ENCODE measurements around the gene F3. TPM values are rescaled to one million over a fixed set of nuclear protein-coding genes. Genes with fewer than 3 reads are reported as not detected.

The F3 gene
- total RNA-seq (not detected), total RNA-seq (0 to 3.3 (median 0.18) reads per million in 172 experiments)
- 0.08 TPM for polyA plus RNA-seq (2013, experiment 1 of 2)
- polyA plus RNA-seq (2013, experiment 2 of 2) = 0.16 TPM

DNA sequence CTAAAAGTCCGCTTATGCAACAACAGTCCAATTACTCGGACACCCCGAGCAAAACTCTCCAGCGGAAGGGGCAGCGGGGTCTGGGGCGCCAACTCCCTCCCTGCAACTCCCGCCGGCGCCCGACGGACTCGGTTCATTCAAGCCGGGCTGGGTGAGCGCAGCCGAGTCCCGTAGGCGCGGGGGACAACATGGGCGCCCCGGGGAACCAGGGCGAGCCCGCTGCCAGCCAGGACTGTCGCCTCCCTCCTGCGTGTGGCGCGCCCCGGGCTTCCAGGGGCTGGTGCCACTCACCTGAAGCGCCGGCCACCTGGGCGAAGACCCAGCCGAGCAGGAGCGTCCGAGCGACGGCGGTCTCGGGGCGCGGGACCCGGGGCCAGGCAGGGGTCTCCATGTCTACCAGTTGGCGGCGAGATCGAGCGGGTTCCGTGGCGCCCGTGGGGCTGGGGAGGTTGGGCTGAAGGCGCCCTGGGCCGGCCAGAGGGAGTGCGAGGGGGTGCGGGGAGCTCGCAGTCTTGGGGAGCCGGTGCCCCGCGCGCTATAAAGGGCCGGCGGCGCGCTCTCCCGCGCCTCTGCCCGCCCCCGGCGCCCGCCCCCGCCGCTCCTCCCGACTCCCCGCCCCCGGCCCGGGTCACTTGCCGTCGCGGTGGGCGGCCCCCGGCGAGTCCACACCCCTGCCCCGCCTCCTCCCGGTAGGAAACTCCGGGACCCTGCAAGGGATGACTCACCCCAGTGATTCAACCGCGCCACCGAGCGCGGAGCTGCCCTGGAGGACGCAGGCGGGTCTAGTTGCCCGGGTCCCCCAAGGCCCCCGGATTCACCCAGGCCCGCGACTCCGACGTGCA lies at the start of gene F3:
Gene F3 (minus strand): TSS at position 514 of the 842 bp plus-strand sequence. CDS start 123 bp downstream, at position 391.
- Mint-ChIP-seq H3K27ac (no peak within 1 kb of the TSS), H3K27me3 (peaks cover 81% of the 10 kb centered on the region), H3K4me3 (peak within 1 kb of the TSS; percentile 64), H3K36me3 (ENCODE audit: low read depth) (no peaks in the 10 kb centered on the region), H3K9me3 (no peaks in the 10 kb centered on the region), H3K4me1 (ENCODE audit: low read depth) (peaks cover 10% of the 10 kb centered on the region)
- peaks cover 39 to 75% of the 10 kb centered on the region in 2 experiments for H3K27me3 ChIP-seq (ENCODE audit: control insufficient read depth in 1 of 2, insufficient read depth in 2 of 2, low read length in 2 of 2)
- TF ChIP-seq, protein P1, sequence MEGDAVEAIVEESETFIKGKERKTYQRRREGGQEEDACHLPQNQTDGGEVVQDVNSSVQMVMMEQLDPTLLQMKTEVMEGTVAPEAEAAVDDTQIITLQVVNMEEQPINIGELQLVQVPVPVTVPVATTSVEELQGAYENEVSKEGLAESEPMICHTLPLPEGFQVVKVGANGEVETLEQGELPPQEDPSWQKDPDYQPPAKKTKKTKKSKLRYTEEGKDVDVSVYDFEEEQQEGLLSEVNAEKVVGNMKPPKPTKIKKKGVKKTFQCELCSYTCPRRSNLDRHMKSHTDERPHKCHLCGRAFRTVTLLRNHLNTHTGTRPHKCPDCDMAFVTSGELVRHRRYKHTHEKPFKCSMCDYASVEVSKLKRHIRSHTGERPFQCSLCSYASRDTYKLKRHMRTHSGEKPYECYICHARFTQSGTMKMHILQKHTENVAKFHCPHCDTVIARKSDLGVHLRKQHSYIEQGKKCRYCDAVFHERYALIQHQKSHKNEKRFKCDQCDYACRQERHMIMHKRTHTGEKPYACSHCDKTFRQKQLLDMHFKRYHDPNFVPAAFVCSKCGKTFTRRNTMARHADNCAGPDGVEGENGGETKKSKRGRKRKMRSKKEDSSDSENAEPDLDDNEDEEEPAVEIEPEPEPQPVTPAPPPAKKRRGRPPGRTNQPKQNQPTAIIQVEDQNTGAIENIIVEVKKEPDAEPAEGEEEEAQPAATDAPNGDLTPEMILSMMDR (IDR thresholded peaks at IDR 0.05) = no peak
- H3K9me3 ChIP-seq (ENCODE audit: control insufficient read depth in 1 of 2, insufficient read depth in 1 of 2, low read length in 2 of 2) = peaks cover 0 to 6% of the 10 kb centered on the region in 2 experiments
- DNase-seq (peak in 10 of 14 experiments; percentile 4 to 79 (median 40)), ATAC-seq (ENCODE audit: poor library complexity) (peak; percentile 43)
- intact Hi-C loops (cut with DNase I, micrococcal nuclease) = no loop called here
- ChIA-PET POLR2A (no interaction called here), CTCF (no interaction called here)
- H3K36me3 ChIP-seq (ENCODE audit: insufficient read depth, low read length) = no peaks in the 10 kb centered on the region
- H3K4me1 ChIP-seq (ENCODE audit: insufficient read depth, low read length) = peaks cover 15% of the 10 kb centered on the region
- H3K4me3 ChIP-seq (ENCODE audit: low read length) = peak within 1 kb of the TSS; percentile 37
- no peak within 1 kb of the TSS for H3K27ac ChIP-seq (ENCODE audit: low read depth in 1 of 2, low read length in 2 of 2)

DNA sequence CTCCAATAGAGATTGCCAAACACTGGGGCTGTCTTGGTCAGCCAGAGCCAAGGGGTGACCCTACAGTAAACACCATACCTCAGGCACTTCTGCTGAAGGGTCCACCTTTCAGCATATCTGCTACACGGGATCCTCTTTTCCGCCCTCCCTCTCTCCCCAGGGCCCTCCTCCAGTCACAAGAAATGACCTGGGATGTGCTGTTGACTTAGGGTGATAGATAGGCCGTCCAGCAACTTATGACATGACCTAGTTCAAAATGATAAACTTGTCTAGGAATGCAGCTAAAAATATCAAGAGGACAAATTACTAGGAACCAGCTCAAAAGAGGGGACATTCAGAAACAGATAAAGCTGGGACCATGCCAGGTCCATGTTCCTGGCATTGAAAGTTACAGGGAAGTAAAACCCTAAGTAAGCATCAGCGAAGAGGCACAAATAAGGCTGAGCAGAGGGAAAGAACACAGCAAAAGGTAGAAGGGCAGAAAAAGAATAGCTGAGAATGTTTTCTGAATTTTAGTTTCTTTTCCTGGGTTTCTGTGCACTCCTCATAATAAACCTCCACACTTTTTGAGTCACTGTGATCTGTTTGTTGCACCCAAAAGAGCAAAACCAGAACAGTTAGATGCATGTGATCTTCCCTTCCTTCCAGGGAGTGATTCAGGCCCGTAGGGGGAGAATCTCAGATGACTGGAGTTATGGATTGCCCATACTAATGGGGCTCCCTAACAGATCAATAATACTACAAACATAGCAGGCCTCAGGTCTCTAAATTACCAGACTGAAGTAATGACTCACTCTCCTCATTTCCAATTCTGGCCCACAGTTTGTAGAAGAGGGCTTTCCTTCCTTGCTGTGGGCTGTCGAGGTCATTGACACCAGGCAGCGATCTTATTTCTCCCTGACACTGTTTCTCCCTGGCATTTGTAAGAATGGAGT lies 48.9 kb upstream of the F3 start:
- H3K36me3 Mint-ChIP-seq (ENCODE audit: low read depth) = no peaks in the 10 kb centered on the region
- ATAC-seq (ENCODE audit: poor library complexity) = no peak
- no peaks in the 10 kb centered on the region for H3K9me3 Mint-ChIP-seq
- Histone ChIP-seq H3K9me3 (ENCODE audit: control insufficient read depth in 1 of 2, insufficient read depth in 1 of 2, low read length in 2 of 2) (no peaks in the 10 kb centered on the region), H3K4me1 (ENCODE audit: insufficient read depth, low read length) (no peaks in the 10 kb centered on the region), H3K36me3 (ENCODE audit: insufficient read depth, low read length) (no peaks in the 10 kb centered on the region), H3K4me3 (ENCODE audit: low read length) (no peak overlapping the region), H3K27ac (ENCODE audit: low read depth in 1 of 2, low read length in 2 of 2) (no peak overlapping the region), H3K27me3 (ENCODE audit: control insufficient read depth in 1 of 2, insufficient read depth in 2 of 2, low read length in 2 of 2) (peaks cover 4 to 5% of the 10 kb centered on the region in 2 experiments)
- no peak for DNase-seq
- POLR2A ChIA-PET = no interaction called here
- CTCF ChIA-PET = no interaction called here
- intact Hi-C loops (cut with DNase I, micrococcal nuclease) = no loop called here
- no peaks in the 10 kb centered on the region for H3K4me1 Mint-ChIP-seq (ENCODE audit: low read depth)
- TF ChIP-seq, protein P1 (IDR thresholded peaks at IDR 0.05) = no peak
- H3K27me3 Mint-ChIP-seq = peaks cover 12% of the 10 kb centered on the region
- H3K27ac Mint-ChIP-seq = no peak overlapping the region
- H3K4me3 Mint-ChIP-seq = no peak overlapping the region

DNA sequence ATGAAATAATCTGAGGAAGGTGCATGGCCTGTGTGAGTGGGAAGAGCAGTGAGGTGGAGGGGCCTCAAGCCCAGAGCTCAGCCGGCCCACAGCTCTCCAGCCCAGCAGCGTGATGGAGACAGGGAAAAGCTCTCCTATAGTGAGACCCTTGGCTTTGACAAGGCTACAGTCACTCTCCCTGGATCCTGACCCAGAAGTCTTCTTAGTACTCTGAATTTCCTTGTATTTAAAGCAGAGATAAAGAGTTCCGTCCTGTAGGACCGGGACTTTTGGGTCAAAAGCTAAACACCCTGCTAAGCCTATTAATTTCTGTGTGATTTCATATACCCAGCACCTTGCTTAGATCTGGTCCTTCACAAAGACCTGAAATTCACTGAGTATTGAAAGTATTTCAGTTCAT lies 48.2 kb upstream of the F3 start:
- intact Hi-C loops (cut with DNase I, micrococcal nuclease) = no loop called here

More for the DNA sequence above, 48.2 kb upstream of the F3 start:
- no peaks in the 10 kb centered on the region for H3K36me3 Mint-ChIP-seq (ENCODE audit: low read depth)
- Histone ChIP-seq H3K9me3 (ENCODE audit: control insufficient read depth in 1 of 2, insufficient read depth in 1 of 2, low read length in 2 of 2) (no peaks in the 10 kb centered on the region), H3K27ac (ENCODE audit: low read depth in 1 of 2, low read length in 2 of 2) (no peak overlapping the region), H3K4me1 (ENCODE audit: insufficient read depth, low read length) (no peaks in the 10 kb centered on the region), H3K36me3 (ENCODE audit: insufficient read depth, low read length) (no peaks in the 10 kb centered on the region), H3K27me3 (ENCODE audit: control insufficient read depth in 1 of 2, insufficient read depth in 2 of 2, low read length in 2 of 2) (peaks cover 4 to 5% of the 10 kb centered on the region in 2 experiments), H3K4me3 (ENCODE audit: low read length) (no peak overlapping the region)
- no peak overlapping the region for H3K27ac Mint-ChIP-seq
- no peaks in the 10 kb centered on the region for H3K9me3 Mint-ChIP-seq
- ChIA-PET CTCF (no interaction called here), POLR2A (no interaction called here)
- peaks cover 12% of the 10 kb centered on the region for H3K27me3 Mint-ChIP-seq
- TF ChIP-seq, protein P1 (IDR thresholded peaks at IDR 0.05) = no peak
- no peak for ATAC-seq (ENCODE audit: poor library complexity)
- no peaks in the 10 kb centered on the region for H3K4me1 Mint-ChIP-seq (ENCODE audit: low read depth)
- no peak for DNase-seq
- H3K4me3 Mint-ChIP-seq = no peak overlapping the region

Measured in CD4-positive, alpha-beta T cell (primary cell).